H9 (cell line): Measurements from ENCODE around the gene PHF21A. TPM values are rescaled to one million over a fixed set of nuclear protein-coding genes. Genes with fewer than 3 reads are reported as not detected.
A peak's percentile ranks its signal among the peaks of the same experiment; 100 is the strongest.

Experiments used
- DNase-seq: peaks from one replicate; pipeline ENCODE4 v3.0.0-alpha.2; 2017
- H2AFZ ChIP-seq: one replicate; pipeline ENCODE4 v1.6.1; 2013; ENCODE audit warnings: mild to moderate bottlenecking, low read length, control low read depth, moderate library complexity
- H2AK5ac ChIP-seq: 2 replicates; pipeline ENCODE4 v1.6.1; 2013; ENCODE audit warnings: low read length, control low read depth, mixed read lengths; ENCODE audit not compliant: insufficient read length
- H2BK120ac ChIP-seq: one replicate; pipeline ENCODE4 v1.6.1; 2013; ENCODE audit warnings: low read depth, mild to moderate bottlenecking, low read length, control low read depth, inconsistent platforms; ENCODE audit not compliant: poor library complexity, severe bottlenecking
- H2BK12ac ChIP-seq: 2 replicates; pipeline ENCODE4 v1.6.1; 2013; ENCODE audit warnings: low read length, control low read depth, mixed read lengths, low read depth; ENCODE audit not compliant: insufficient read length
- H2BK15ac ChIP-seq: 2 replicates; pipeline ENCODE4 v1.6.1; 2013; ENCODE audit warnings: low read depth, low read length, control low read depth
- H2BK20ac ChIP-seq: one replicate; pipeline ENCODE4 v1.6.1; 2013; ENCODE audit warnings: low read depth, mild to moderate bottlenecking, low read length, control low read depth, inconsistent platforms; ENCODE audit not compliant: poor library complexity, severe bottlenecking
- H2BK5ac ChIP-seq: 2 replicates; pipeline ENCODE4 v1.6.1; 2013; ENCODE audit warnings: low read length, control low read depth, mixed read lengths; ENCODE audit not compliant: insufficient read length
- H3K14ac ChIP-seq: 2 replicates; pipeline ENCODE4 v1.6.1; 2013; ENCODE audit warnings: low read length, control low read depth; ENCODE audit not compliant: insufficient read depth
- H3K18ac ChIP-seq: 2 replicates; pipeline ENCODE4 v1.6.1; 2013; ENCODE audit warnings: low read depth, mild to moderate bottlenecking, mixed read lengths, low read length, control low read depth; ENCODE audit not compliant: insufficient read length
- H3K23ac ChIP-seq: 2 replicates; pipeline ENCODE4 v1.6.1; 2013; ENCODE audit warnings: low read length, control low read depth, mixed read lengths, low read depth; ENCODE audit not compliant: insufficient read length
- H3K23me2 ChIP-seq: 2 replicates; pipeline ENCODE4 v1.6.1; 2013; ENCODE audit warnings: low read depth, mild to moderate bottlenecking, mixed read lengths, low read length, control low read depth; ENCODE audit not compliant: insufficient read length, poor library complexity, severe bottlenecking
- H3K27ac ChIP-seq: 2 replicates; pipeline ENCODE4 v1.5.1; 2013; ENCODE audit warnings: low read length, control low read depth, mixed read lengths, low read depth; ENCODE audit not compliant: insufficient read length
- H3K27me3 ChIP-seq: 2 replicates; pipeline ENCODE4 v1.6.1; 2013; ENCODE audit warnings: low read length, control low read depth, inconsistent platforms; ENCODE audit not compliant: insufficient read depth
- H3K4ac ChIP-seq: 2 replicates; pipeline ENCODE4 v1.6.1; 2013; ENCODE audit warnings: low read depth, mild to moderate bottlenecking, control low read depth, inconsistent platforms, low read length, moderate library complexity
- H3K4me1 ChIP-seq: 2 replicates; pipeline ENCODE4 v1.6.1; 2013; ENCODE audit warnings: low read length, control low read depth, inconsistent platforms; ENCODE audit not compliant: insufficient read depth
- H3K4me2 ChIP-seq: 2 replicates; pipeline ENCODE4 v1.6.1; 2013; ENCODE audit warnings: low read length, control low read depth, mixed read lengths; ENCODE audit not compliant: insufficient read length, insufficient read depth
- H3K56ac ChIP-seq: 2 replicates; pipeline ENCODE4 v1.6.1; 2013; ENCODE audit warnings: low read depth, mild to moderate bottlenecking, mixed read lengths, low read length, control low read depth; ENCODE audit not compliant: insufficient read length
- H3K79me1 ChIP-seq: 2 replicates; pipeline ENCODE4 v1.6.1; 2013; ENCODE audit warnings: low read depth, mild to moderate bottlenecking, moderate library complexity, low read length, control low read depth, inconsistent platforms; ENCODE audit not compliant: insufficient read depth, poor library complexity, severe bottlenecking
- H3K79me2 ChIP-seq: 2 replicates; pipeline ENCODE4 v1.6.1; 2013; ENCODE audit warnings: low read length, control low read depth, inconsistent platforms; ENCODE audit not compliant: insufficient read depth
- H3K9ac ChIP-seq: 2 replicates; pipeline ENCODE4 v1.6.1; 2013; ENCODE audit warnings: low read length, control low read depth, mixed read lengths; ENCODE audit not compliant: insufficient read length; ENCODE audit errors: extremely low read depth
- H3K9me3 ChIP-seq: one replicate; pipeline ENCODE4 v1.6.1; 2013; ENCODE audit warnings: low read depth, low read length, inconsistent platforms; ENCODE audit not compliant: control insufficient read depth
- H3T11ph ChIP-seq: one replicate; pipeline ENCODE4 v1.6.1; 2013; ENCODE audit warnings: mild to moderate bottlenecking, low read length, control low read depth, inconsistent platforms
- H4K20me1 ChIP-seq: one replicate; pipeline ENCODE4 v1.6.1; 2013; ENCODE audit not compliant: control insufficient read depth, insufficient read length, insufficient read depth
- H4K5ac ChIP-seq: 2 replicates; pipeline ENCODE4 v1.6.1; 2013; ENCODE audit warnings: low read depth, mild to moderate bottlenecking, mixed read lengths, low read length, control low read depth; ENCODE audit not compliant: insufficient read length
- H4K8ac ChIP-seq: replicated peaks from 2 replicates; pipeline ENCODE4 v1.6.1; 2013; ENCODE audit warnings: low read length, control low read depth, mixed read lengths, low read depth; ENCODE audit not compliant: insufficient read length
- H4K91ac ChIP-seq: 2 replicates; pipeline ENCODE4 v1.6.1; 2013; ENCODE audit warnings: low read depth, mild to moderate bottlenecking, moderate library complexity, mixed read lengths, low read length, control low read depth; ENCODE audit not compliant: insufficient read length
- H3K27ac Mint-ChIP-seq, 3 experiments: 2 replicates in 2 of 3; 3 replicates in 1 of 3; pipeline ENCODE4 v1.8.0; 2020 to 2021; ENCODE audit warnings: mixed read lengths in 3 of 3, mild to moderate bottlenecking in 1 of 3, moderate library complexity in 1 of 3
- H3K27me3 Mint-ChIP-seq: 2 replicates; pipeline ENCODE4 v1.8.0; 2021; ENCODE audit warnings: low read depth, mild to moderate bottlenecking, moderate library complexity, mixed read lengths
- H3K36me3 Mint-ChIP-seq, 3 experiments: 2 replicates in 2 of 3; 3 replicates in 1 of 3; pipeline ENCODE4 v1.8.0; 2020 to 2021; ENCODE audit warnings: low read depth in 3 of 3, mixed read lengths in 3 of 3; ENCODE audit not compliant: insufficient read depth in 1 of 3
- H3K4me1 Mint-ChIP-seq, 2 experiments: 2 replicates each; pipeline ENCODE4 v1.8.0; 2020; ENCODE audit warnings: mixed read lengths in 2 of 2
- H3K4me3 Mint-ChIP-seq, 2 experiments: 2 replicates in 1 of 2; 3 replicates in 1 of 2; pipeline ENCODE4 v1.8.0; 2020 to 2021; ENCODE audit warnings: mild to moderate bottlenecking in 2 of 2, mixed read lengths in 2 of 2, moderate library complexity in 1 of 2
- H3K9me3 Mint-ChIP-seq, 2 experiments: 2 replicates in 1 of 2; 3 replicates in 1 of 2; pipeline ENCODE4 v1.8.0; 2020; ENCODE audit warnings: mild to moderate bottlenecking in 2 of 2, mixed read lengths in 2 of 2, moderate library complexity in 1 of 2
- WGBS: extraction: QIAGEN DNeasy Blood & Tissue Kit; methylation state at CpG from one replicate; pipeline ENCODE4 v1.1.7; 2013; ENCODE audit warnings: missing lambda C conversion rate, low lambda C conversion rate, mixed read lengths; ENCODE audit not compliant: insufficient read length; ENCODE audit errors: extremely low coverage; 5-methylcytosine and 5-hydroxymethylcytosine counted together
- total RNA-seq: library from RNA; stranded (reverse); gene quantifications from 2 replicates; pipeline ENCODE4 v1.2.1, GENCODE V29; 2021
- TF ChIP-seq, protein P1 (sequence below): fragments of 200-600 bp; sonication (generic); conservative IDR thresholded peaks from 3 replicates; pipeline ENCODE4 v1.8.0; 2021; ENCODE audit warnings: antibody characterized with exemption, mild to moderate bottlenecking

Gene PHF21A
- total RNA-seq, 1 experiment from 2014 or later, result 33.8 TPM

DNA sequence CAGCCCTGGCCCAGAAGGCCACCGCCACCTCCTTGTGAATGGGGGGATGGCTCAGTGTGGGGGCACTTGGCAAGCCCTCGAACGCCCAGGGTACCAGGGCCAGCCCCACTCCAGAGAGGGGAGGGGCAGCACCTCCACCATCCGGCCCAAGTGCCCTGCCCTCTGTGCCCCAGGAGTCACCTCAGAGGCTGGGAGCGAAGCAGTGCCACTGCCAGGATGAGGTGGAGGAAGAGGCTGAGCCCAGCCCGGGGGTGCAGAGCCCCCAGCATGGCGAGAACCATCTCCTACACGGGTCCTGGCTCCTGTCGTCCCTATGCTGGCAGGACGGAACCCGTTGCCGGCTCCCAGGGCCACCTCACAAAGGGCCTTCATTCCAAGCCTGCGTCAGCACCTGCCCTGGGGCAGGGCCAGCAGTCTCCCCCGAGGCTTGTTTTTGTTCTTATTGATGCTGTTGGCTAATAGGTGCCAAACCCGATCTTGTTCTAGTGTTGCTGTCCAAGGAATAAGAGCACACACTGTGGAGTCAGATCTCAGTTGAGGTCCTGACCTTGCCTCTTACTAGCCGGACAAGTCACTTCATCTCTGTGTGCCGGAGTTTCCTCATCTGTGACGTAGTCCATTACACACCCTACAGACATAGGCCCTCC is 214.2 kb downstream of the PHF21A start, which contains the start of gene FREY1:
Gene FREY1 (minus strand): TSS at position 307 of the 647 bp plus-strand sequence. CDS start 26 bp downstream, at position 281.
- Histone ChIP-seq H4K91ac (no peak within 1 kb of the TSS), H2BK12ac (no peak within 1 kb of the TSS), H2AFZ (no peak within 1 kb of the TSS), H2BK120ac (no peak within 1 kb of the TSS), H4K20me1 (no peaks in the 10 kb centered on the region), H3K4ac (no peak within 1 kb of the TSS), H3K23ac (no peak within 1 kb of the TSS), H3K18ac (no peak within 1 kb of the TSS), H4K5ac (no peak within 1 kb of the TSS), H3K79me1 (no peaks in the 10 kb centered on the region), H4K8ac (no peak within 1 kb of the TSS), H3K56ac (no peak within 1 kb of the TSS), H3K4me1 (no peaks in the 10 kb centered on the region), H3K14ac (peak within 1 kb of the TSS; percentile 1; the same call in 1 of the 2 replicates), H3K4me2 (no peak within 1 kb of the TSS), H2BK20ac (no peak within 1 kb of the TSS), H3T11ph (no peak within 1 kb of the TSS), H2BK5ac (no peak within 1 kb of the TSS), H2BK15ac (no peak within 1 kb of the TSS), H2AK5ac (no peak within 1 kb of the TSS), H3K27me3 (no peaks in the 10 kb centered on the region), H3K27ac (no peak within 1 kb of the TSS), H3K79me2 (no peaks in the 10 kb centered on the region), H3K23me2 (no peaks in the 10 kb centered on the region), H3K9me3 (no peaks in the 10 kb centered on the region), H3K9ac (no peak within 1 kb of the TSS)
- Mint-ChIP-seq H3K4me3 (no peak within 1 kb of the TSS), H3K36me3 (peaks cover 10 to 40% (median 29%) of the 10 kb centered on the region in 3 experiments), H3K27me3 (no peaks in the 10 kb centered on the region), H3K4me1 (peaks cover 2 to 4% of the 10 kb centered on the region in 2 experiments; a peak in 2 of 4 replicates), H3K27ac (peak within 1 kb of the TSS in 2 of 3 experiments; percentile 79 to 86; a peak in 4 of 7 replicates), H3K9me3 (no peaks in the 10 kb centered on the region)
- WGBS, result no CpG with 5 or more reads among the region's 18 CpGs
- TF ChIP-seq, protein P1, sequence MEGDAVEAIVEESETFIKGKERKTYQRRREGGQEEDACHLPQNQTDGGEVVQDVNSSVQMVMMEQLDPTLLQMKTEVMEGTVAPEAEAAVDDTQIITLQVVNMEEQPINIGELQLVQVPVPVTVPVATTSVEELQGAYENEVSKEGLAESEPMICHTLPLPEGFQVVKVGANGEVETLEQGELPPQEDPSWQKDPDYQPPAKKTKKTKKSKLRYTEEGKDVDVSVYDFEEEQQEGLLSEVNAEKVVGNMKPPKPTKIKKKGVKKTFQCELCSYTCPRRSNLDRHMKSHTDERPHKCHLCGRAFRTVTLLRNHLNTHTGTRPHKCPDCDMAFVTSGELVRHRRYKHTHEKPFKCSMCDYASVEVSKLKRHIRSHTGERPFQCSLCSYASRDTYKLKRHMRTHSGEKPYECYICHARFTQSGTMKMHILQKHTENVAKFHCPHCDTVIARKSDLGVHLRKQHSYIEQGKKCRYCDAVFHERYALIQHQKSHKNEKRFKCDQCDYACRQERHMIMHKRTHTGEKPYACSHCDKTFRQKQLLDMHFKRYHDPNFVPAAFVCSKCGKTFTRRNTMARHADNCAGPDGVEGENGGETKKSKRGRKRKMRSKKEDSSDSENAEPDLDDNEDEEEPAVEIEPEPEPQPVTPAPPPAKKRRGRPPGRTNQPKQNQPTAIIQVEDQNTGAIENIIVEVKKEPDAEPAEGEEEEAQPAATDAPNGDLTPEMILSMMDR, result no peak
- no peak for DNase-seq
